HG03060 (cell line): ENCODE results near the gene PRRT4.

Experiments
- ATAC-seq: cut with Tn5 transposase; IDR thresholded peaks from one replicate; pipeline ENCODE4 v1.9.1; 2021; ENCODE audit warnings: low read depth, moderate number of reproducible peaks; ENCODE audit not compliant: unreplicated experiment

PRRT4 gene

DNA sequence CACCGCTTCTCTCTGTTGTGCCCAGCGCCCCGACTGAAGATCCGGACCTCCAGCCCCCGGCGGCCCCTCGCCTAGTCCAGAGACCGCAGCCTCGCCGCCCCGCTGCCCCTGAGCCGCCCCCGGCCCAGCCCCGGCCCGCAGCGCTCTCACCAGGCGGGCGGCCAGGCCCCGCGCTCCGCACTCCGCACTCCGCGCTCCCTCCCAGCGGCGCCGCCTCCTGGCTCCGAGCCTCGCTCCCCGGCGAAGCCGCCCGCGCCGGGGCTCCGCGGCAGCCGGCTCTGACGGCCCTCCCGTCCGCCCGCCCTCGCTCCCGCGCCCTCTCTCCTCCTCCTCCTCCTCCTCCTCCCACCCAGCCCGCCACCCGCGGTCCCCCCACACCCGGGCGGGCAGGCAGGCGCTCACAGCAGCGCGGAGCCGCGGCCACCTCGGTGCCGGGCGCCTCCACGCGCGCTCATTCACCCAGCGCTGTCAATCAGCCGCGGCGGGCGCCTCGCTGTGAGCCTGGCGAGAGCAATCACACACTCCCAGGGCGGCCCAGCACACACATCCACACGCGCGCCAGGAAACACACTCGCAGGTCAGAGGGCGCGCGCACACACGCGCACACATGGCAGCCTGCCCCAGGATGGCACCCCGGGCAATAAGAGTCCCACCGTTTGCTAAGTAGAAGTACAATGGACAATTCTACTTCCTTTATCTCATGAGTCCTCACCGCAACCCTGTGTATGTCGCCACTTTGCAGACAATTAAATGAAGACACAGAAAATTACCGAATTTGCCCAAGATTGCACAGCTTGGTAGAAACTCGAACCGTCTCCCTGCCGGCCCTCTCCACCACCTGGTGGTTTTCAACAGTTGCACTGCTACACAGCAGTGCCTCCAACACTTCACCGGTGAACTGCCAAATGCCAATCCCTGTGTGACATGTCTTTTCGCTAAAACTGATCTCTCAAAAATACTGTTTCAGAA lies at the start of gene PRRT4:
Gene PRRT4 (minus strand): TSS at position 280 of the 969 bp plus-strand sequence.
- no peak for ATAC-seq

DNA sequence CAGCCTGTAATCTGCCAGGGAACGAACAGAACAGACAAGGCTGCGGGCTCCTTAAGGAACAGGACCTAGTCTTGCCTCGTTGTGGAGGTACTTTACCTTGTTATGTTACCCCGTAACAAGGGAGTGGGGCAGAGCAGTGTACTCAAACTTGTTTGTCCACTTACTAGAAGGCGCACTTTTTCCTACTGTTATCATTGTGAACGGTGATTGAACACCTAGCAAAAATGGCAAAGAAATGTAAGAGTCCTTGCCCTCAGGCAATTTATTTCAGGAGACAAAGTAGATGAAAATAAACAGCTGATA lies 48.9 kb upstream of the PRRT4 start:
- ATAC-seq = no peak

DNA sequence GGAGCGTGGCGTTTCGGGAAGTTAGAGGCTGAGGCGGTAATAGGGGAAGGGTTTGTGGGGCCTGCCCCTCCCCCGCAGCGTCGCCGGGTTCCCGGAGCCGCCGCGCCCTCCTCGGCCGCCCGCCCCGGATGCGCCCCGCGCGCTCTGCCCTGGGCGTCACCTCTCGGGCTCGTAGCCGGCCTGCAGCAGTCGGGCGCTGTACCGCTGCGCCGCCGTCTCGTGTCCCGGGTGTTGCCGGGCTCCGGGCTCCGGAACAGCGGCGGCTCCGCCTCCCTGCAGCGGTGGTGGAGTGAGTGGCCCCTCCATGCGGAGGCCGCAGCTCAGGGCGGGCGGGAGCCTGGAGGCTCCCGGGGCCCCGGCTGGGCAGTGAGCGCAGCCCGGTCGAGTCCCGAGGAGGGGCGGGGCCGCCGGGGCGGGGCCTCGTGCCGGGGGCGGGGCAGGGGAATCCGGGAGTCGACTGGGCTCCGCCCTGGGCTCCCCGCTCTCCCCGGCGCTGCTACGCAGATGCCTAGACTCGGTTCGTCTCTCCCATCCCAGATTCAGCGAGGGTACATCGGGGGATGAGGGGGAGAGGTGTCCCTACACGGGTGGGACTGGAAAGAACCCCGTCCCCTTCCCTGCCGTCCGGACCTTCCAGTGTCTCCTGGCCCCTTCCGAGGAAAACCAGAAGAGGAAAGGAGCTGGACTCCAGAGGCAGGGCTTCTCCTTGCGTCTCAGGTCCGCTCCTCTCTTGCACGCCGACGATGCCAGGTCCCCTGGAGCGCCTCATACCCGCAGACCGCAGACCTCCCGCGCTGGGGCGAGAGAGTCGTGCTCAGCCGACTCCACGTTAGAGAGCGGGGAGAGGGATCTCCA lies 48.3 kb upstream of the PRRT4 start, which contains the start of gene IMPDH1:
Gene IMPDH1 (minus strand): TSS at position 387 of the 855 bp plus-strand sequence. CDS start 81 bp downstream, at position 306.
- ATAC-seq = peak; percentile 57

DNA sequence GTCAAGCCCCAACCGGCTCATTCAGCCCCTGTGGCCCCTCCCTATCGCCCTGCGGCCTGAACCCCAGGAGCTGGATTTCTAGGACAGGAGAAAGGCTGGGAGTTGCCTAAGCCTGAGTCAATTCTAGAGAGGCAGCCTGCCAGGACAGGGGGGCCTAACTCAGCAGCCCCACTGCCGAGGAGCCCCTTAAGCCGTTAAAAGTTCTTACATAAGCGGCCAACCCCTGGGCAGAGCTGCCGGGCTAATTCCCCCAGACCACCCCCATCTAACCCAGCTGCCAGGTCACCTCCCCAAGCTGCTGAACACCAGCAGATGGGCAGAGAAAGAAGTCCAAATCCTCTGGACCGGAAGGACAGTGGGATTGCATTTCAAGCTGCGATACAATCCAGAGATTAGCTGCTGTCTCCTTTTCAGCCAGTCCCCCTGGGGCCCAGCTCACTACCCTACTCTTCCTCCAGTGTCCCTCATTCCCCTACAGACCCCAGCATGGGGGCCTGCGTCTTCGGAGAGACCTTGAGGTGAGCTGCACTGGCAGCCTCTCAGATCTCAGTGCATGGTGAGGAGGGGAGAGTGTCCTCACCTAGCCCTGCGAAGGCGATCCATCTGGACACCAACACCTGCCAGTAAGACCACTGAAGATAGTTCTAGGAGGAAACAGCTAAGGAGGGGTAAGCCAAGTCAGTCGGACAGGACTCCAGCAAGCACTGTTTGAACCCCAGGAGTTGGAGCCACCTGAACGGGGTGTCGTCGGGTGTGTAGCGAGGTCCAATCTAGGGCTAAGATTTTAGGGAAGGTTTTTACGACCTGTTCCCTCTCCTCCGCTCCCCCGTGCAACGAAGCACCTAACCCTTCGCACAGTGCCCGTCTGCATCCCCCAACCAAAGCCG lies 47.5 kb upstream of the PRRT4 start:
- ATAC-seq = no peak

DNA sequence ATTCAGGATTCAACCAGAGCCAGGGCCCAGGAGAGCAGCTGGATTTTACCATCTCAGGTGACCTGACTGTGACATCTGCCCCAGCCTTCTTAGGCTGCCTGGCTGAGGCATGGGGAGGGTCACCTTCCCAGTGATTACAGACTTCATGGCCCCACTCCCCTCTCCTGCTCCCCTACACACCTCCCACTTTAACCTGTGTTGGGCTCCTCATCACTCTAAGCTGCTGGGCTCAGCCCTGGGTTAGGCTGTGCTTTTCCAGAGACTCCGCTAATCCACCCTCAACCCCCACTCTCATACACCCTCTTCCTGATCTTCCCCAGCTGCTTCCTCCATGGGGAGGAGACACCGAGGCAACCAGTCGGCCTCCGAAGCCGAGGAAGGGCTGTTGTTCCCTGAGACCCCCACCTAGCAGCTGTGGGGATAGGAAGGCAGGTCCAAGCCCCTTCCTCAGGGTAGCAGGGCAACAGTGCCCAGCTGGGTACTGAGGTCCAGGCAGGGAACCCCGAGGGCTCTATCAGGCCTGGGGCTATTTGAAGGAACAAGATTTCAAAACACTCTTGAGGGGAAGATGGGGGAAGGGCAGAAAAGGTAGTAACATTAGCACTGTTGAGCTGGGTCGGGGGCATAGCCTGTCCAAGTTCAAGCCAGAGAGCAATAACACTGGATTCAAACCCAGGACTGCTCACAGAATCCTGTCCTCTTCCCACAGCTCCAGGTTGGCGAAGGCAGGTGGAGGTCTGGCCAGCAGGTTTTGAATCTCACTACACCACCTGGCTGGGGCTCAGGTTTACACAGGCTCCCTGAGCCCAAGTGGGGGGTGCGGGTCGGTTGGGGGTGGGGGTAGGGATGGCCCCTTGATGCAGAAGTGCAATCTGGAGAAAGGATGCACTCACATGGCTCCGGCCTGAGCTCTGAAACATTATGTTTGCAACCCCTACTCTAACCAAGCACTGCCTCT lies 46.5 kb upstream of the PRRT4 start:
- no peak for ATAC-seq

DNA sequence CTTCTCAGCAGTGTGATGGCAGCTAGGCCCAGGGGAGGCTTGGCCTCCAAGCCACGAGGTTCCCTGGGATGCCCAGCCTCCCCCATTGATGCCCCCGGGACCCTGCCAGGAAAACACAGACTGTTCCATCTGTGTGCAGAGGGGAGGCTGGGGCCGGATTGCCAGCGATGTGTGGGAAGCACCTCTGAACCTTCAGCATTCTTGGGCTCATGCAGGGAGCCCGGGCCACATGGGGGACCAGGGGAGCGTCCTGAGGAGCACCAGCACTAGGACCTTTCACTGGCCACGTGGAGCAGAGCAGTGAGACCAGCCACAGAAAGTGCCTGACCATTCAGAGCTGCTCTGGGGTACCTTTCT lies 45.7 kb upstream of the PRRT4 start:
- no peak for ATAC-seq

DNA sequence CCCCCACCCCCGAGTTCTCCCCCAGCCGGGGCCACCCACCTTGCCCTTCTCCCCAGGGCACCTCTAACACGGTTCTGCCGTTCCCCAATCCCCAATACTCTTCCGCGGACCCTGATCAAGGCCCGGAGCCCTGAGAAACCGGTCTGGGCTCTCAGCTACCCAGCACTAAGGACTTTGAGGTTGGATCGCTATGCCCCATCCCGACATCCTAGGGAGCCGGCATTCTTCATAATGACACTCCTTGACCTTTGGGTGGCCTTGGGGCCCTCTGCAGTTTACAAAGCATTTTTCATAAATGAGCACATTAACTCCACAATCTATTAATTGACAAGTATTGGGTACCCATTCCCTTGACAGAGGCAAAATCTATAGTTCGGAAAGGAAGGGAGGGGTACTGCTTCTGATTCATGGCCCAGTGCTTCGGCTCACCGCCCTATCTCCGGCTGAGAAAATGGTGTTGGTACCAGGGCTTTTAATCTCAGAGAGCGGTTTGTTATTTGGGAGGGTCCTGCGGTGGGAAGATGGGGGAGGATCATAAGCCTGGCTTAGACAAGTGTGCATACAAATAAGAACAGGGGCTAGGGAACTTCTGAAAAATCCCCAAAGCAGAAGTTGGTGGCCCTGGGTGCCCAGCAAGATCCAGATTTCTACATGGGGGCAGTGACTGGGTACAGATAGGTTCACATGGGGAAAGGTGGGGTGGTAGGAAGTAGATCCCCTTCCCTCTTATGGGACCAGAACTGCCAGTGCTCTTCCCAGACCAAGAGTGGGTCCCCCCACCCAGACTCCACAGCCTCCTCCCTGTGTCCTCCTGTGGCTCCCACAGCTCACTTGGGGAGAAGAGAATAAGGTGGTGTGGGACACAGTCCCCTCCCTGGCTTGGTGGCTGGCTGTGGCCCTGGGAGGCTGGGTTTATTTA lies 45.1 kb upstream of the PRRT4 start:
- ATAC-seq = no peak

DNA sequence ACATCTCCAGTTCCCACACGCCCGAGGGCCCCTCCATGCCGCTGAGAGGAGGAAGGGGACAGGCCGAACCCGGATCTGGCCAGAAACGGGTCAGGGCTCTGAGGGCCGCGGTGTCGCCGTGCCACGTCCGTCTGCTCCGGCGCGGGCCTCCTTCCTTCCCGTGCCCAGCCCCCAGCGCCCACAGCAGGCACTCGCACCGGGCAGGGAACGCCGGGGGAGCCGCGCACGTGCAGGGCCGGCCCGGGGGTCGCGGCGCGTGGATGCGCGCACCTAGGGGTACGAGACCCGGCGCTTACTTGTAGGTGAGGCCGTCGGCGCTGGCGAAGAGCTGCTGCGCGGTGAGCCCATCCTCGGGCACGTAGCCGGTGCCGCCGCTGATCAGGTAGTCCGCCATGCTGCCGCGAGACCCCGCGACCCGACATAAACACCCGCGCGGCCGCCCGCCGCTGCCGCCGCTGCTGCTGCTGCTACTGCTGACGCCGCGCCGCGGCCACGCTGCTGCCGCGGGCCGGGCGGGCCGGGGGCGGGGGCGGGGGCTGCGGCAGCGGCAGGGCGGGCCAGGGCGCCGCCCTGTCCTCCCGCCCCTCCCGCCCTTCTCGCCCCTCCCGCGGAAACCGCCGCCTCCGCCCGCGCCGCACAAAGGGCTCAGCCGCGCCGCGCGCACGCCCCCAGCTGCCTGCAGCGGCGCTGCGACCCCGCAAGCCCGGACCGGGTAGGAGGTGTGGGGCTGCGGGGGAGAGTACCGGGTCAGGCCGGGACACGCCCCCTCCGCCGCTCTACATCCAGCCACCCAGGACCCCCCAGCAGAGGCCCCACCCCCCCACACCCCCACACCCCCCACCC lies 44.2 kb upstream of the PRRT4 start:
- ATAC-seq = no peak

DNA sequence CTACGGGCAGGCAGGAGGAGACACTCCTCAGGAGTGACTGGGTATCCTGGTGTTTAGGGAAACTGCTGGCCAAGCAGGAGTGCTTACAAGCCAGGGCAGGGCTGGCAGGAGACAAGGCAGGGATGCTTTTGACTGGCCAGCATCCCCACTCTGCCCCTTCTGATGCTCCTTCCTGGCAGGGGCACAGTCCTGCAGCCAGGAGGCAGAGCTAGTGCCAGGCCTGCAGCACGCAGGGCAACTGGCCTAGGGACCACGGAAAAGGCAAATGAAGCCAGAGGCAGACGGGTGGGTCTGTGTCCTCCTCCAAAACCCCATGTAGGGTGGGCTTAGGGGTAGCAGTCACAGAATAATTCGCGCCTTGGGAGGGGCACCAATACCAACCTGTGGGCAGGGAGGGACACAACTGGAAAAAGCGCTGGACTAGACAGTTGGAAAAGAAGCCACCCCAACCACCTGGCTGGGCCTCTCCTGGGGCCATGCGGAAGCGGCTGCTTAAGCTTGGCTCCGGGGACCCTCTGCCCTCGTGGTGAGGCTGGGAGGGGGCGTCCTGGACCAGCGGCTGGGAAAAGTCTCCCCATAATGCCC lies 43.5 kb upstream of the PRRT4 start:
- no peak for ATAC-seq

DNA sequence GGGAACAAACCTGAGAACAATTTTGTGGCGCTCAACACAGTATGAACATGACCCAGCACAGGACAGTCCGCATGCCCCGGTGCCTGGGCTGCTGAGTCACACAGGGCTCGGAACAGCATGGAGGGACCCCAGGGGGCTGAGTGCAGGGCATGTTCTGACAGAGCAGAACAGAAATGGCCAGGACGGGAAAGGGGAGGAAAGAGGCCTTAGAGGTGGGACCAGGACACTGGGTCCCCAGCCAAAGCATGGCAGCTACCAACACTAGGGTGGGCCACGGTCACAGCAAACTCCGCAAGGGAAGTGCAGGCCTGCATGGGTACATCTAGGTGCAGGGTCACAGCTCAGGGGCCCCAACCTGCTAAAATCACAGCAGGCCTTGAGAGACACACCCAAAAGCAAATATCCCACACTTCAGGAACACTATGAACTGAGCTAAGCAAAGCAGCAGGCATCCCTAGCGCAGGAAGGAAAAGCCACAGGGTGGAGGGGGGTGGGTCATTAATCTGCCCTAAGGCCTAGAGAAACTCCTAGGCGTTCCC lies 42.7 kb upstream of the PRRT4 start:
- no peak for ATAC-seq

DNA sequence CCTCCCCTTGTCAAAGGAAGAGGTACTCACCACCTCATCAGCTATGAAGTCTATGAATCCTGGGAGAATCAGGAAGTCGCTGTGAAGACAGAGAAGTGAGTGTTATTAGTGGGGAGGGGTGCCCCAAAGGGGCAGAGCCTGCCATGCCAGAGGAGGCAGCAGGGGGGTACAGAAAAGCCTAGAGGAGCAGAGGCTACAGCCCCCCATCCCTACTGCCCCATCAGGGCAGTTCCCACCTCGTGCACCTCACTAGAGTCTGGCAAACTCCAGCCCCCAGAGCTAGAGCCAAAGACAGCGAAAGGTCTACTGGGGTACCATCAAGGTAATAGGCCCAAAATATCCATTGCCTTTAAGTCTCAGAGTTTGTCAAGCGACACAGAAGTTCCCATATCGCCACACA lies 42.2 kb upstream of the PRRT4 start:
- no peak for ATAC-seq

DNA sequence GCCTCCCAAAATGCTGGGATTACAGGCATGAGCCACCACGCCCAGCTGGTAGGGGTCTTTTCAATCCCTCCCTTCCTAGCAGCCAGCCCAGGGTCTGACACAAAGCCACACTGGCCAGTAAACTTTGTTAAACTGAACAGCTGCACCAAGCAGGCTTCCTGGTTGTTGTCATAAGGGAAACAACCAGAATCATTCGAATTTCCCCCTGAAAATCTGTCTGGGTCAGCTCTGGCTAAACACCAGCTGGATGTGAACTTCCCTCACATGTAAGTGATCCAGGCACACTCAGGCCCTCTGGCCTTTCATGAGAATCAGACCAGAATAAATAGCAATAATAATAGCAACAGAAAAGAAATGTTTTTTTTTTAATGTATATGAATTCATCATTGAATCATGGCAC lies 40.9 kb upstream of the PRRT4 start:
- ATAC-seq = no peak

DNA sequence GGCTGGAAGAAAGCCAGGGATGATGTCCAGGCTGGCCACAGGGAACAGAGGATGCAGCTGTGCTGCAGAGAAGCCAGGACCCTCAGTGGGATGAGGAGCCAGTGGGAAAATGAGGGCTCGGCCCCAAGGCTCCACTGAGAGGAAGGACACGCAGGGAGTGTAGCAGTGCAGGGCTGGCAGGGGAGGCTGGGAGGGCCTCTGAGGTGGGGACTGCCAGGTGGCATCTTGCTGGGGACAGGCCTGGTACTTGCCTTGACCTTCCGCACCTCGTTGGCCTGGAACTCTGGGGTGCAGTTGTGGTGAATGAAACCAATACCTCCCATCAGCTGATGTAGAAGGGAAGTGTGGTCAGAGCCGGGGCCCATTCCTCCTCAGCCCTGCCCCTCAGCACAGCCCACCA lies 39.1 kb upstream of the PRRT4 start:
- no peak for ATAC-seq

DNA sequence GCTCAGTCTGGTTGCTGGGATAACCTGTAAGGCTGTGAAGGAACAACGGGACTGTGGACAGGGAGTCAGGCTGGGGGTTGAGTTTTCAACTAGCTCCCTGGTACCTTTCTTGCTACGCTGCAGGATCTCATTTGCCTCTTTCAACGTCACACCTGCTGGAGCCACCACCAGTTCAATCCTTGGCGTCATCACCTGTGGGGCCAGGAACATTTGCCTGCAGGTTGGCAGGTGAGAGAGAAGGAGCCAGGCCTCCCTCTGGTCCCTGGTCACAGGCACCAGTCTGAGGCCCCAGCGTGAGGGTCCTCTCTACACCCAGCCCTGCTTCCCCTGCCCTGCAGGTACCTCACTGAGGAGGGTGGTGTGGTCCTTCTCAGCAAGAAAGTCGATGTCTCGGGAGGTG lies 38.5 kb upstream of the PRRT4 start:
- ATAC-seq = no peak

DNA sequence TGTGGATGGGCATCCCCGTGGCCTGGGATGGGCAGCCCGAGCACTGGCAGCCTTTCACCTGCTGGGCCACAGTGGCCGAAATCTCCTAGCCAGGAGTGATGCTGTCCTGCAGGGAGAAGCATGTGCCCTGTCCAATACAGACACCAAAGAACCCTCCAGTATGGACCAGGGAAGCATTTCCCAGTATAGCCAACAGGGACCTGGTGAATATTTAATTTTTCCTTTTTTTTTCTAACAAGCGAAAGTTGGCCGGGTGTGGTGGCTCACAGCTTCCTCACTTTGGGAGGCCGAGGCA lies 37.3 kb upstream of the PRRT4 start:
- no peak for ATAC-seq

DNA sequence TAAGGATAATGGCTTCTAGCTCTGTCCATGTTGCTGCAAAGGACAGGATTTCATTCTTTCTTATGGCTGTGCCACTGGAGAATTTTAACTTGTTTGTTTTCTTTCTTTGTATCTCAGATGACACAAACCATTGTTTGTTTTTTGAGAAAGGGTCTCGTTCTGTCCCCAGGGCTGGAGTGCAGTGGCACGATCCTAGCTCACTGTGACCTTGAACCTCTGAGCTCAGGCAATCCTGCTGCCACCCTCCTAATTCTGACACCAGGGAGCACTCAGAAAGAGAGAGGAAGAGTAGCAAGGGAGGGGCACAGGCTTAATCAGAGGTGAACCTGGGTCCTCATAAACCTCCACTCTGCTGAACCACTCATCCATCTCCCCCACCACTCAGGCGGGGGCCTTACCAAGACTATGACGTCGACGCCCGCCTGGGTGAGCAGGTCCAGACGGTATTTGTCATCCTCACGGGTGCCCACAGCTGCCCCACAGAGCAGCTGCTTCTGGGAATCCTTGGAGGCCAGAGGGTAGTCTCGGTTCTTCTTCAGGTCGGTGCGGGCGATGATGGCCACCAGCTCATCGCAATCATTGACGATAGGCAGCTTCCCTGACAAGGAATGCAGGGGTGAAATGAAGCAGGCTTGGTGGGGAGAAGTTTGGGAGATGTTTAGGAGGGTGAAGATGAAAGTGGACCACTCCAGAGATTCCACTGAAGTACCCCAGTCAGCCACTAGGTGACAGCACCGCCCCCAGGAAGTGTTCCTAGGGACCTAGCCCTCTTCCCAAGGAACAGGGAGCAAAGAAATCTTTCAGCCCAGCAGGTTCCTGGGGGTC lies 36.7 kb upstream of the PRRT4 start:
- ATAC-seq = no peak
